ENCODE data around the gene RAB11A. TPM values are rescaled to one million over a fixed set of nuclear protein-coding genes. Genes with fewer than 3 reads are reported as not detected.

RAB11A gene
- total RNA-seq, 2 experiments from 2014 or later: 106 to 113 TPM

DNA sequence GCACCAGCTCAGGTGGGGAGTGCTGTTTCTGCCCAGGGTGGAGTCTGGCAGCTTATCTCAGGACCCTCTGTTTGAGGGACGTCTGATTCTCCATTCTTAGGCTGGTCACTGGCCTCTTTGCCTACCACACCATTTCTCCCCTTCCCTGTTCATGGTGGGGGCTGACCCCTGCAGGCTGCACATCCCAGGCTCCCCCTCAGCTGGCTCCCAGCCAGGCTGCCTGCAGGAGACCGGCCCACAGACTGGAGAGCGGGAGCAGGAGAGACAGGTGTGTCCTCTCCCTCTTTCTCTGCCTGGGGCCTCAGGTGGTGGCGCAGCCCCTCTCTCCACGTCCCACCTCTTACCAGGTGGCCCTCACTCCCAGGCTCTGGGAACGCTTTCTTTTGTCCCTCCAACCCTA, 60.8 kb downstream of the RAB11A start:
- Mint-ChIP-seq H3K4me3 (no peak overlapping the region), H3K27ac (no peak overlapping the region), H3K4me1 (ENCODE audit: low read depth) (no peaks in the 10 kb centered on the region), H3K36me3 (ENCODE audit: low read depth) (no peaks in the 10 kb centered on the region), H3K9me3 (no peaks in the 10 kb centered on the region), H3K27me3 (no peaks in the 10 kb centered on the region)
- intact Hi-C loops (cut with micrococcal nuclease): no loop called here
- CTCF ChIA-PET: interaction anchor here (1.0 kb wide), 1 partner anchor 9 kb away, joined by 3 read pairs; no protein-coding TSS in a partner anchor
- no peak for DNase-seq
- no peak for ATAC-seq
- POLR2A ChIA-PET: no interaction called here
- TF ChIP-seq, protein P1, sequence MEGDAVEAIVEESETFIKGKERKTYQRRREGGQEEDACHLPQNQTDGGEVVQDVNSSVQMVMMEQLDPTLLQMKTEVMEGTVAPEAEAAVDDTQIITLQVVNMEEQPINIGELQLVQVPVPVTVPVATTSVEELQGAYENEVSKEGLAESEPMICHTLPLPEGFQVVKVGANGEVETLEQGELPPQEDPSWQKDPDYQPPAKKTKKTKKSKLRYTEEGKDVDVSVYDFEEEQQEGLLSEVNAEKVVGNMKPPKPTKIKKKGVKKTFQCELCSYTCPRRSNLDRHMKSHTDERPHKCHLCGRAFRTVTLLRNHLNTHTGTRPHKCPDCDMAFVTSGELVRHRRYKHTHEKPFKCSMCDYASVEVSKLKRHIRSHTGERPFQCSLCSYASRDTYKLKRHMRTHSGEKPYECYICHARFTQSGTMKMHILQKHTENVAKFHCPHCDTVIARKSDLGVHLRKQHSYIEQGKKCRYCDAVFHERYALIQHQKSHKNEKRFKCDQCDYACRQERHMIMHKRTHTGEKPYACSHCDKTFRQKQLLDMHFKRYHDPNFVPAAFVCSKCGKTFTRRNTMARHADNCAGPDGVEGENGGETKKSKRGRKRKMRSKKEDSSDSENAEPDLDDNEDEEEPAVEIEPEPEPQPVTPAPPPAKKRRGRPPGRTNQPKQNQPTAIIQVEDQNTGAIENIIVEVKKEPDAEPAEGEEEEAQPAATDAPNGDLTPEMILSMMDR (IDR thresholded peaks at IDR 0.05): no peak

DNA sequence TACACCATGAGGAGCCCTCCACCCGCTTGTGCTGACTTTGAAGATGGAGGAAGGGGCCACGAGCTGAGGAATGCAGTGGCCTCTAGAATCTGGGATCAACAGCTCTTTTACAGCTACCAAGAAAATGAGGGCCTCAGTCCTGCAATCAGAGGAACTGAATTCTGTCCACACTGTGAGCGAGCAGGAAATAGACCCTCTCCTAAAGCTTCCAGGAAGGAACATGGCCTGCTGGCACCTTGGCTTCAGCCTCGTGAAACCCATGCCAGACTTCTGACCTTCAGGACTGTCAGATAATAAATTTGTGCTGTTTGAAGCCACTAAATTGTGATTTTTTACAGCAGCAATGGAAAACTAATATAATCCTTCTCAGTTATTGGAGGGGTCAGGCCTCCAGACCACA, 61.9 kb downstream of the RAB11A start:
- DNase-seq (no peak), ATAC-seq (no peak)
- no peak overlapping the region for H3K27ac Mint-ChIP-seq
- H3K27me3 Mint-ChIP-seq: no peaks in the 10 kb centered on the region
- intact Hi-C loops (cut with micrococcal nuclease): no loop called here
- ChIA-PET POLR2A (no interaction called here), CTCF (no interaction called here)
- no peaks in the 10 kb centered on the region for H3K36me3 Mint-ChIP-seq (ENCODE audit: low read depth)
- H3K4me1 Mint-ChIP-seq (ENCODE audit: low read depth): no peaks in the 10 kb centered on the region
- no peak overlapping the region for H3K4me3 Mint-ChIP-seq
- H3K9me3 Mint-ChIP-seq: no peaks in the 10 kb centered on the region
- TF ChIP-seq, protein P1 (IDR thresholded peaks at IDR 0.05): no peak

DNA sequence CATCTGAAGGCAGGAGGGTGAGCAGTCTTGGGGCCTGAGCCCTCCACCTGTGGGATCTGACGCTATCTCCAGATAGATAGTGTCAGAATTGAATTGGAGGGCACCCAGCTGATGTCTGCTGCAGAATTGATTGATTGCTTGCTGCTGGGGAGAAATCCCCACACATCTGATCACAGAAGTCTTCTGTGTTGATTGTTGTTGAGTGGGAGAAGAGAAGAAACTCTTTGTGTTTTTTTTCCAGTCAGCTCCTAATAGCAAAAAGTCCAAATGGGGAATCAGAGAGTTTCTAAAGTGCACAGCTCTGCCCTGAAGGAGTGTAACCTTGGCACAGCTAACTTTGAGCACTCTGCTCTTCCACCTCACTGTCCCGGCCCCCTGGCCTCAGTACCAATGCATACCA, 66.1 kb downstream of the RAB11A start:
- DNase-seq (no peak), ATAC-seq (no peak)
- Mint-ChIP-seq H3K27me3 (no peaks in the 10 kb centered on the region), H3K4me3 (no peak overlapping the region), H3K4me1 (ENCODE audit: low read depth) (no peaks in the 10 kb centered on the region), H3K27ac (no peak overlapping the region), H3K9me3 (no peaks in the 10 kb centered on the region), H3K36me3 (ENCODE audit: low read depth) (no peaks in the 10 kb centered on the region)
- POLR2A ChIA-PET: no interaction called here
- CTCF ChIA-PET: no interaction called here
- TF ChIP-seq, protein P1 (IDR thresholded peaks at IDR 0.05): no peak
- intact Hi-C loops (cut with micrococcal nuclease): no loop called here

DNA sequence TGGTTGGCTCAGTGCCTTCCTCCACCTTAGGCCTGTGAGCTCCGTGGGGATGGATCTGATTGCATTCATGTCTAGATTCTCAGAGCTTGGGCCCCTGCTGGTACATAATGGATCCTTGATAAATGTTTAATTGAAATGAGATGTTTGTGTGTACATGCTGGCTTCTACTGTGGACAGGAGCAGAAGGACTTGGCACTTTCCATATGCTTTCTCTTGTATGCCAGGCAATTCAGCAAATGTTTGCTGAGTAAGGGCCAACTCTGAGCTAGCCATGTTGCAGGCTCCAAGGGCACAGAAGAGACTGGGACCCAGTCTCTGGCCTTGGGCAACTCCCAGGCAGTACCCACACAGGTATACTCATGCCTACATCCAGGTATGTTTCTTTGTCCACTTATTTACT, 67.0 kb downstream of the RAB11A start:
- Mint-ChIP-seq H3K4me1 (ENCODE audit: low read depth) (no peaks in the 10 kb centered on the region), H3K27me3 (no peaks in the 10 kb centered on the region)
- CTCF ChIA-PET: no interaction called here

DNA sequence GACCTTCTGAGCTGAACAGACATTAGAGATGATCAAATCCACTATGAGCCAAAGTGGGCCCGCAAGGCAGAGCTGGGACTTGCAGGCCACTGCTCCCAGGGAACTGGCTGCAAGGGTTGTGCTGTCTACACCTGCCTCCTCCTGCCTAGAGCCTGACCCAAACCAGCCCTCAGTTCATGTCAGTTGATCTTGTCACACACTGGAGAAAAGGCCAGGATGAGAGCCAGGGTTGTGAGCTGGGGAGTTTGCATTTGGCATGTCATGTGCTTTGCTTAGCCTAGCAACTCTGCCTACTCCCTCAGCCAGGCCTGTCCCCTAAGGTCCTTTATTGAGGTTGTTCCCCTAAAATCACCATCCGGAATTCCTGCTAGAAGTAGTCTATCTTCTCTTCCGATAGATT, 67.8 kb downstream of the RAB11A start:
- Mint-ChIP-seq H3K36me3 (ENCODE audit: low read depth) (no peaks in the 10 kb centered on the region), H3K27ac (no peak overlapping the region), H3K4me3 (no peak overlapping the region), H3K9me3 (no peaks in the 10 kb centered on the region), H3K27me3 (no peaks in the 10 kb centered on the region), H3K4me1 (ENCODE audit: low read depth) (no peaks in the 10 kb centered on the region)
- TF ChIP-seq, protein P1 (IDR thresholded peaks at IDR 0.05): no peak
- no peak for ATAC-seq
- no peak for DNase-seq
- ChIA-PET POLR2A (no interaction called here), CTCF (interaction anchor here (0.8 kb wide), 1 partner anchor 15 kb away, joined by 3 read pairs; no protein-coding TSS in a partner anchor)
- intact Hi-C loops (cut with micrococcal nuclease): no loop called here

More for the DNA sequence above, 67.0 kb downstream of the RAB11A start:
- TF ChIP-seq, protein P1 (IDR thresholded peaks at IDR 0.05): no peak
- Mint-ChIP-seq H3K36me3 (ENCODE audit: low read depth) (no peaks in the 10 kb centered on the region), H3K27ac (no peak overlapping the region), H3K4me3 (no peak overlapping the region), H3K9me3 (no peaks in the 10 kb centered on the region)
- POLR2A ChIA-PET: no interaction called here
- intact Hi-C loops (cut with micrococcal nuclease): no loop called here
- no peak for DNase-seq
- ATAC-seq: no peak
